Measurements from ENCODE around the gene TTC23.

Gene TTC23

DNA sequence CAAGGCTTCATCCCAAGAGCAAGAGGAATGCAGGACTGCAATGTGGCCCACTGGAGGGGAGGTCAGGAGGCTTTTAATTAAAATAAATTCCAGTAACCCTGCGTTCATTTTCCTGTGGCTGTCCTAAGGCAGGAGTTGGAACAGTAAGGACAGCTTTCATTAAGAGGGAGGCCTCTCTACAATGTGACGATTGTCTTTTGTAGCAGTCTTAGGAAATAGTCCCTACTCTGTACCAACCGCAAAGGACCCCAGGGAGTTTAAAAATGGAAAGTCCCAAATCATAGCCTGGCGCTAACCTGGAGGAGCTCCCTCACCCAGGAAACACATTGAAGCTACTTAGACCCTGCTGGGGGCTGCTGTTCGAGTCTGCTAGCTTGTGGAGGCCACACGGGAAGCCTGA, 81.7 kb downstream of the TTC23 start:
- TF ChIP-seq, protein P1, sequence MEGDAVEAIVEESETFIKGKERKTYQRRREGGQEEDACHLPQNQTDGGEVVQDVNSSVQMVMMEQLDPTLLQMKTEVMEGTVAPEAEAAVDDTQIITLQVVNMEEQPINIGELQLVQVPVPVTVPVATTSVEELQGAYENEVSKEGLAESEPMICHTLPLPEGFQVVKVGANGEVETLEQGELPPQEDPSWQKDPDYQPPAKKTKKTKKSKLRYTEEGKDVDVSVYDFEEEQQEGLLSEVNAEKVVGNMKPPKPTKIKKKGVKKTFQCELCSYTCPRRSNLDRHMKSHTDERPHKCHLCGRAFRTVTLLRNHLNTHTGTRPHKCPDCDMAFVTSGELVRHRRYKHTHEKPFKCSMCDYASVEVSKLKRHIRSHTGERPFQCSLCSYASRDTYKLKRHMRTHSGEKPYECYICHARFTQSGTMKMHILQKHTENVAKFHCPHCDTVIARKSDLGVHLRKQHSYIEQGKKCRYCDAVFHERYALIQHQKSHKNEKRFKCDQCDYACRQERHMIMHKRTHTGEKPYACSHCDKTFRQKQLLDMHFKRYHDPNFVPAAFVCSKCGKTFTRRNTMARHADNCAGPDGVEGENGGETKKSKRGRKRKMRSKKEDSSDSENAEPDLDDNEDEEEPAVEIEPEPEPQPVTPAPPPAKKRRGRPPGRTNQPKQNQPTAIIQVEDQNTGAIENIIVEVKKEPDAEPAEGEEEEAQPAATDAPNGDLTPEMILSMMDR (IDR thresholded peaks at IDR 0.05; ENCODE audit: control insufficient read depth, insufficient read depth, low read depth, low read length, missing control alignments): no peak
- no peak overlapping the region for H3K4me3 ChIP-seq (ENCODE audit: control insufficient read depth, low read depth, low read length)
- no peak for DNase-seq (ENCODE audit: low read depth)

DNA sequence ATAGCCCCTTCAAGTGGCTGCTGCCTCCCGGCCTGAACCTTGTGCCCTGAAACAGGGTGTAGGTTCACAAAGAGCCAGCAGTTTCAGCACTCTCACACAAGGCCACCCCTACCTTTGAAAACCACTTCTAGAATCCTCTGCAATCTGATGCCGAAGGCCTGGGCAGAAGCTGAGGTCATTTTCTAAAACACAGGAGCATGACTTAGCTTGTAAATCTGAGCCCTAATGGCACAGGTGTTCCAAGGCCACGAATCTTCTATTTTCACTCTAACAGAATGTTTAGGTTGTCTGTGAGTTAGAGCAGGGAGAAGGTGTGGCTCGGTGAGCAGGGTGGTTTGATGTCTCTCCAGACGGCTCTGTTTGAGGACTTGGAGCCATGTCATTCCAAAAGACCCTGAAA, 82.2 kb downstream of the TTC23 start:
- H3K4me3 ChIP-seq (ENCODE audit: control insufficient read depth, low read depth, low read length): no peak overlapping the region
- no peak for DNase-seq (ENCODE audit: low read depth)
- TF ChIP-seq, protein P1 (IDR thresholded peaks at IDR 0.05; ENCODE audit: control insufficient read depth, insufficient read depth, low read depth, low read length, missing control alignments): no peak

DNA sequence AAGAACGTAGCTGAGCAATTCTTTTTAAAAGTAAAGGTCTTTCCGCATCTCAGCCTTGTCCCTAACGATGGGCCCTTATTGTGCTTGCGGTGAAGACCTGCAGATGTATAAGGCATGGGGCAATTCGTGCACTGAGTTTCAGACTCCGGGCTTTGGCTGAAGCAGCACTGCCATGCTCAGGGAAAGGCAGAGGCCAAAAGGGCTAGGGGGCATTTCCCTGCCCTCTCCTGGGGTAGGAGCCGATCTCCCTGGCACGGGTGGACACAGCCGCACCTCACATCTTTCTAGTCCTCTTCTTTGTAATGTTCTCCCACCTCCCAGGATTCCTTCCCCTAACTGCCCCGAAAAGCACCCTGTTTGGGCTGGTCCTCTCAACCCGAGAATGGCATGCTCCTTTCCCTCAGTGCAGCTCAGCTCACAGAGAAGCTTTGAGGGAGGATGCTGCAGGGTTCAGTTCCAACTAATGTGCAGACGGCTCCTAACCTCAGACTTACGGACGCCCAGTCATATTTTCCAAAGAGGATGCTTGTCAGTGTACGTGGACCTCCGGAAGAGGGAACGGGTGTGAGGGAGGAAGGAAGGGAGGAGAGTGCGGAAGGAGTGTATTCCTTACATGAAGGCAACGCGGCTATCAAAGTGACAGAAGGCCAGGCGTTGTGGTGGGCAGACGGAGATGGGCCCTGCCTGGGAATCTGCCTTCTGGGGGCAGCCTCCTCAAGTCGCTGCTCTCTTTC, 83.3 kb downstream of the TTC23 start:
- TF ChIP-seq, protein P1 (IDR thresholded peaks at IDR 0.05; ENCODE audit: control insufficient read depth, insufficient read depth, low read depth, low read length, missing control alignments): no peak
- DNase-seq (ENCODE audit: low read depth): no peak
- H3K4me3 ChIP-seq (ENCODE audit: control insufficient read depth, low read depth, low read length): no peak overlapping the region

DNA sequence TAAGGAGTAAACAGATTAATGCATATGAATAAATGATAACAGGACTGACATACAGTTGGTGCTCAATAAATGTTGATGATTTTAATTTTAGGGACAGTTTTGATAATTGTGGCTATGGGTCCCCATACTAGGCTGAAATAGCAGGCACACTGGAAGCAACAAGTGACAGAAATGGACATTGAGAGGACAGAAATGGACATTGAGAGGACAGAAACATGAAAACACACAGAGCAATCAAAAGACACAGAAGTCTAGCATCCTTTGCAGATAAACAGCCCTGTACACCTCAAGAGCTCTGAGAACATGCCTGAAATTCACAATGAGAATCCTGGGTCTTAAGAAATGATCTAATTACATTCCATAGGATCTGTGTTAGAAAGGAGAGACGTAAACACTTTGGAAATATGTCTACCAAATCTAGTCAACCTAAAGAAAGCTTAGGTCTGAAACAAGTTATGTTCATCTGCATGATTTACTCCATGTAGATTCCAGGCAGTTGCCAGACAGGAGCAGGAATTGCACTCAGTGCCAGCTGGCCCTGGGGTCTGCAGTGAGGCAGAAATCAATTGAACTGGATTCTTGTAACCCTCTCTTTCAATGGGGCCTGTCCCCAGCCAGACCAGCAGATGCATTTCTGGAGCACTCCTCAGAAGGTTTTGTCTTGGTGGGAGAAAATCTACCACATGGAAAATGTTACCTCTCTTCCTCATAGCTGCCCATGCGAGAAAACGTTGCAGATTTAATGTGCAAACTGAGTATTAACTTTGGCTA, 84.2 kb downstream of the TTC23 start:
- TF ChIP-seq, protein P1 (IDR thresholded peaks at IDR 0.05; ENCODE audit: control insufficient read depth, insufficient read depth, low read depth, low read length, missing control alignments): no peak
- no peak overlapping the region for H3K4me3 ChIP-seq (ENCODE audit: control insufficient read depth, low read depth, low read length)
- DNase-seq (ENCODE audit: low read depth): no peak

DNA sequence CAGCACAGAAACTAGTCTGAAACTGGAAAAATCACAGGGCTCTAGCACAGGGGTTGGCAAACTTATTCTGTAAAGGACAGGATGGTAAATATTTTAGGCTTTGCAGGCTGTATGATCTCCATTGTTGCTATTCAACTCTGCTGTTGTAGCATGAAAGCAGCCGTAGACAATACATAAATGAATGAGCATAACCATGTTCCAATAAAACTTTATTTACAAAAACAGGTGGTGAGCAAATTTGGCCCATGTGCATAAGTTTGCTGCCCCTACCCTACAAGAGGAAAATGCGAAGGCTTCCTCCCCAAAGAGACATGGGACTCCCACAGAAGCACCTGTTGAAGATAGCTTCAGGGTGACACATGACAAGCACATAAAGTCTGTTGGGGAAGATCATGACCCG, 85.3 kb downstream of the TTC23 start:
- H3K4me3 ChIP-seq (ENCODE audit: control insufficient read depth, low read depth, low read length): no peak overlapping the region
- TF ChIP-seq, protein P1 (IDR thresholded peaks at IDR 0.05; ENCODE audit: control insufficient read depth, insufficient read depth, low read depth, low read length, missing control alignments): no peak
- DNase-seq (ENCODE audit: low read depth): no peak

DNA sequence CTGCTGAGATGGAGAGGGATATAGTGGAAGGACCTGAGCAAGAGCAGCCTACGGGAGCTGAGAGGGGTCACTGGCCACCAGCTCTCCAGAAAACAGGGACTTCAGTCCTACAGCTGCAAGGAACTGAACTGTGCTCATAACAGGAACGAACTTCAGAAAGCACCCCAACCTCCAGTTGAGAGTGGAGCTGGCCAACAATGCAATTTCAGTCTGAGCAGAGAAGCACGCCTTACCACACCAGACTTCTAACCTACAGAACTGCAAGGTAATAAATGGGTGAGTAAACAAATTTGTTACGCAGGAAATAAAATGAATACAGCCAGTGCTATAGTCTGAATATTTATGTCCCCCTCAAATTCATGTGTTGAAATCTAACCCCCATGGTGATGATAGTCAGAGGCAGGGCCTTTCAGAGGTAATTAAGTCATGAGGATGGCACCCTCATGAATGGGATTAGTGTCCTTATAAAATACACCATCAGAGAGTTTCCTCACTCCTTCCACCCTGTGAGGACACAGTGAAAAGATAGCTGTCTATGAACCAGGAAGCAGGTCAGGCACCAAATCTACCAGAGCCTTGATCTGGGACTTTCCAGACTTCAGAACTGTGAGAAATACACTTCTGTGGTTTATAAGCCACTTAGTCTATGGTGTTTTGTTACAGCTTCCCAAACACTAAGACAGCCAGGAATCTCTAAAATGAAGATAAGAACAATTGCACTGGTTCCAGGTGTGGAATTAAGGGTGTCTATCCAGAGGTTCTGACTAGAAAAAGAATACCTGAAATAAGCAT, 85.9 kb downstream of the TTC23 start:
- no peak for DNase-seq (ENCODE audit: low read depth)
- no peak overlapping the region for H3K4me3 ChIP-seq (ENCODE audit: control insufficient read depth, low read depth, low read length)

More for the DNA sequence above, 85.9 kb downstream of the TTC23 start:
- TF ChIP-seq, protein P1 (IDR thresholded peaks at IDR 0.05; ENCODE audit: control insufficient read depth, insufficient read depth, low read depth, low read length, missing control alignments): no peak
